ENCODE data around the gene RELCH. TPM values are rescaled to one million over a fixed set of nuclear protein-coding genes. Genes with fewer than 3 reads are reported as not detected.

Gene RELCH
- total and polyA plus RNA-seq, 7 experiments from 2014 or later, result 7.3 to 70.8 (median 52.0) TPM

GRCh38 chr18:62353170-62353569 lies 166.1 kb downstream of the RELCH start:
- ATAC-seq, result no peak
- peaks cover 0 to 20% (median 0%) of the 10 kb centered on the region in 5 donors for H3K36me3 Mint-ChIP-seq
- intact Hi-C loops (cut with micrococcal nuclease), result no loop called here
- DNase-seq, result no peak
- peaks cover 0 to 14% (median 0%) of the 10 kb centered on the region in 7 donors for H3K4me1 Mint-ChIP-seq
- no peaks in the 10 kb centered on the region for H3K9me3 Mint-ChIP-seq
- no peaks in the 10 kb centered on the region for H3K36me3 ChIP-seq (ENCODE audit: control insufficient read depth in 2 of 3, insufficient read depth in 3 of 3, low read length in 3 of 3)
- POLR2A ChIA-PET, result no interaction called here
- H3K4me1 ChIP-seq (ENCODE audit: control insufficient read depth in 2 of 2, insufficient read depth in 2 of 2, low read length in 2 of 2), result no peaks in the 10 kb centered on the region
- H3K27me3 Mint-ChIP-seq, result no peaks in the 10 kb centered on the region
- H3K4me3 ChIP-seq (ENCODE audit: low read length), result no peak overlapping the region
- H3K27me3 ChIP-seq (ENCODE audit: control insufficient read depth in 2 of 2, insufficient read depth in 2 of 2, low read length in 2 of 2), result no peaks in the 10 kb centered on the region
- H3K27ac ChIP-seq (ENCODE audit: low read depth, low read length), result no peak overlapping the region
- H3K27ac Mint-ChIP-seq, result no peak overlapping the region
- CTCF ChIA-PET, result interaction anchor here (0.6 kb wide), 1 partner anchor 346 kb away, joined by 4 read pairs; no protein-coding TSS in a partner anchor
- H3K4me3 Mint-ChIP-seq, result no peak overlapping the region
- H3K9me3 ChIP-seq (ENCODE audit: control insufficient read depth in 2 of 3, low read length in 3 of 3), result no peaks in the 10 kb centered on the region

- H3K4me1 ChIP-seq (ENCODE audit: control insufficient read depth in 2 of 2, insufficient read depth in 2 of 2, low read length in 2 of 2), result no peaks in the 10 kb centered on the region
- H3K4me3 ChIP-seq (ENCODE audit: low read length), result no peak overlapping the region
- Mint-ChIP-seq H3K27me3 (no peaks in the 10 kb centered on the region), H3K27ac (no peak overlapping the region), H3K4me3 (no peak overlapping the region), H3K36me3 (peaks cover 0 to 20% (median 0%) of the 10 kb centered on the region in 5 donors), H3K4me1 (peaks cover 0 to 14% (median 0%) of the 10 kb centered on the region in 7 donors), H3K9me3 (no peaks in the 10 kb centered on the region)
- ChIA-PET CTCF (no interaction called here), POLR2A (no interaction called here)
- H3K27me3 ChIP-seq (ENCODE audit: control insufficient read depth in 2 of 2, insufficient read depth in 2 of 2, low read length in 2 of 2), result no peaks in the 10 kb centered on the region
- intact Hi-C loops (cut with micrococcal nuclease), result no loop called here
- no peak for DNase-seq
- H3K9me3 ChIP-seq (ENCODE audit: control insufficient read depth in 2 of 3, low read length in 3 of 3), result no peaks in the 10 kb centered on the region
- ATAC-seq, result peak; percentile 46
- H3K27ac ChIP-seq (ENCODE audit: low read depth, low read length), result no peak overlapping the region
- no peaks in the 10 kb centered on the region for H3K36me3 ChIP-seq (ENCODE audit: control insufficient read depth in 2 of 3, insufficient read depth in 3 of 3, low read length in 3 of 3)
Observed at GRCh38 chr18:62354151-62354550, 167.1 kb downstream of the RELCH start.

GRCh38 chr18:62357079-62357719 lies 170.1 kb downstream of the RELCH start:
- Histone ChIP-seq H3K9me3 (ENCODE audit: control insufficient read depth in 2 of 3, low read length in 3 of 3) (no peaks in the 10 kb centered on the region), H3K4me3 (ENCODE audit: low read length) (no peak overlapping the region), H3K4me1 (ENCODE audit: control insufficient read depth in 2 of 2, insufficient read depth in 2 of 2, low read length in 2 of 2) (no peaks in the 10 kb centered on the region), H3K27me3 (ENCODE audit: control insufficient read depth in 2 of 2, insufficient read depth in 2 of 2, low read length in 2 of 2) (no peaks in the 10 kb centered on the region), H3K36me3 (ENCODE audit: control insufficient read depth in 2 of 3, insufficient read depth in 3 of 3, low read length in 3 of 3) (no peaks in the 10 kb centered on the region), H3K27ac (ENCODE audit: low read depth, low read length) (no peak overlapping the region)
- intact Hi-C loops (cut with micrococcal nuclease), result no loop called here
- peaks cover 0 to 9% (median 0%) of the 10 kb centered on the region in 7 donors for H3K4me1 Mint-ChIP-seq
- no peak for DNase-seq
- peaks cover 0 to 27% (median 0%) of the 10 kb centered on the region in 5 donors for H3K36me3 Mint-ChIP-seq
- H3K27me3 Mint-ChIP-seq, result peaks cover 0 to 3% (median 0%) of the 10 kb centered on the region in 5 donors
- CTCF ChIA-PET, result no interaction called here
- H3K27ac Mint-ChIP-seq, result peak overlapping the region in 1 of 9 donors; percentile 7
- POLR2A ChIA-PET, result no interaction called here
- H3K4me3 Mint-ChIP-seq, result no peak overlapping the region
- no peak for ATAC-seq
- no peaks in the 10 kb centered on the region for H3K9me3 Mint-ChIP-seq

Other genes with a start within 250 kb of the RELCH start
- gene PIGN, start 199 bp upstream of the RELCH start, total RNA-seq, result 10 to 100 TPM; 18.2 to 29.8 (median 28.2) TPM
- gene PIGN, start 199 bp upstream of the RELCH start, polyA plus RNA-seq, result 10 to 100 TPM; 15.5 to 19.1 TPM
- 10 to 100 TPM in 1 of 5 experiments, 1 to 10 TPM in 1, under 1 TPM in 3; 0.16 to 22.2 (median 0.68) TPM for gene TNFRSF11A, start 138.1 kb downstream of the RELCH start, total RNA-seq
- not detected for gene TNFRSF11A, start 138.1 kb downstream of the RELCH start, polyA plus RNA-seq